Left kidney (tissue), 2 donors: Measurements from ENCODE around the gene NLRC3. TPM values are rescaled to one million over a fixed set of nuclear protein-coding genes. Genes with fewer than 3 reads are reported as not detected.

Source experiments
- DNase-seq: peaks from one replicate; pipeline ENCODE4 v3.0.0-alpha.2; 2013
- polyA plus RNA-seq: library from polyadenylated mRNA; unstranded; fragments of 120-200 nt; gene quantifications from one replicate; pipeline ENCODE4 v1.2.1, GENCODE V29; 2013; ENCODE audit not compliant: insufficient read length

NLRC3 gene
- polyA plus RNA-seq, 1 donor, result 2.1 TPM

GRCh38 chr16:3597226-3597625 is 20.0 kb upstream of the NLRC3 start:
- DNase-seq, result no peak

- DNase-seq, result no peak
Measured at GRCh38 chr16:3596101-3596861, 19.1 kb upstream of the NLRC3 start.

GRCh38 chr16:3595521-3596021 is 18.4 kb upstream of the NLRC3 start:
- DNase-seq, result no peak

GRCh38 chr16:3595110-3595486 is 17.9 kb upstream of the NLRC3 start:
- DNase-seq, result no peak

GRCh38 chr16:3594316-3595109 is 17.3 kb upstream of the NLRC3 start:
- no peak for DNase-seq

GRCh38 chr16:3592559-3592958 is 15.4 kb upstream of the NLRC3 start:
- no peak for DNase-seq

- DNase-seq, result no peak
Measured at GRCh38 chr16:3591991-3592390, 14.8 kb upstream of the NLRC3 start.

GRCh38 chr16:3591436-3591803 is 14.2 kb upstream of the NLRC3 start:
- DNase-seq, result no peak

- no peak for DNase-seq
Measured at GRCh38 chr16:3590736-3591435, 13.7 kb upstream of the NLRC3 start.

- DNase-seq, result no peak
Measured at GRCh38 chr16:3589991-3590701, 12.9 kb upstream of the NLRC3 start.

- DNase-seq, result no peak
Measured at GRCh38 chr16:3589441-3589921, 12.3 kb upstream of the NLRC3 start.

- no peak for DNase-seq
Measured at GRCh38 chr16:3589001-3589400, 11.8 kb upstream of the NLRC3 start.

GRCh38 chr16:3587547-3588110 is 10.4 kb upstream of the NLRC3 start:
- DNase-seq, result no peak

GRCh38 chr16:3584412-3584811 is 7.2 kb upstream of the NLRC3 start:
- no peak for DNase-seq

GRCh38 chr16:3583303-3584038 is 6.3 kb upstream of the NLRC3 start:
- DNase-seq, result no peak

GRCh38 chr16:3582276-3583165 is 5.3 kb upstream of the NLRC3 start:
- DNase-seq, result no peak

- no peak for DNase-seq
Measured at GRCh38 chr16:3581392-3581791, 4.2 kb upstream of the NLRC3 start.

- DNase-seq, result no peak
Measured at GRCh38 chr16:3580686-3581085, 3.5 kb upstream of the NLRC3 start.

GRCh38 chr16:3580251-3580651 is 3.0 kb upstream of the NLRC3 start:
- DNase-seq, result no peak

GRCh38 chr16:3579776-3580175 is 2.6 kb upstream of the NLRC3 start:
- no peak for DNase-seq
